GM23338 (cell line): ENCODE results near the gene ZNF565. TPM values are rescaled to one million over a fixed set of nuclear protein-coding genes. Genes with fewer than 3 reads are reported as not detected.
A peak's percentile ranks its signal among the peaks of the same experiment; 100 is the strongest.

Experiments
- ATAC-seq: fragments of 200-7000 bp; cut with Tn5 transposase; 3 replicates; pipeline ENCODE4 v1.9.1; 2020
- DNase-seq: peaks from one replicate; pipeline ENCODE4 v3.0.0-alpha.2; 2015; ENCODE audit warnings: low spot score
- H2AFZ ChIP-seq: fragments of 200-600 bp; sonication (generic); 2 replicates; pipeline ENCODE4 v1.8.0; 2016; ENCODE audit warnings: antibody characterized with exemption, mild to moderate bottlenecking, moderate library complexity
- H3F3A ChIP-seq: fragments of 200-600 bp; sonication (generic); replicated peaks from 2 replicates; pipeline ENCODE4 v1.8.0; 2017; ENCODE audit warnings: antibody characterized with exemption, mixed run types, low read depth
- H3K27ac ChIP-seq: fragments of 200-600 bp; sonication (generic); 2 replicates; pipeline ENCODE4 v1.6.1; 2016; ENCODE audit warnings: low read depth
- H3K27me3 ChIP-seq: fragments of 200-600 bp; sonication (generic); 2 replicates; pipeline ENCODE4 v1.8.0; 2016; ENCODE audit warnings: mild to moderate bottlenecking, mixed run types, moderate library complexity; ENCODE audit not compliant: insufficient read depth
- H3K36me3 ChIP-seq: fragments of 200-600 bp; sonication (generic); 2 replicates; pipeline ENCODE4 v1.8.0; 2016; ENCODE audit warnings: mild to moderate bottlenecking; ENCODE audit not compliant: insufficient read depth
- H3K4me1 ChIP-seq: fragments of 200-600 bp; sonication (generic); 2 replicates; pipeline ENCODE4 v1.8.0; 2016; ENCODE audit warnings: mild to moderate bottlenecking, moderate library complexity; ENCODE audit not compliant: insufficient read depth
- H3K4me2 ChIP-seq: fragments of 200-600 bp; sonication (generic); 2 replicates; pipeline ENCODE4 v1.7.1; 2017; ENCODE audit warnings: mixed run types
- H3K4me3 ChIP-seq: fragments of 200-600 bp; sonication (generic); 2 replicates; pipeline ENCODE4 v1.6.1; 2016; ENCODE audit warnings: mixed run types
- H3K79me2 ChIP-seq: fragments of 200-600 bp; sonication (generic); replicated peaks from 2 replicates; pipeline ENCODE4 v1.8.0; 2017; ENCODE audit warnings: mild to moderate bottlenecking; ENCODE audit not compliant: insufficient read depth
- H3K9me2 ChIP-seq: fragments of 200-600 bp; sonication (generic); 2 replicates; pipeline ENCODE4 v1.8.0; 2017; ENCODE audit not compliant: insufficient read depth
- H4K20me1 ChIP-seq: fragments of 200-600 bp; sonication (generic); replicated peaks from 2 replicates; pipeline ENCODE4 v1.8.0; 2017; ENCODE audit warnings: mild to moderate bottlenecking; ENCODE audit not compliant: insufficient read depth
- H3K27ac Mint-ChIP-seq: 2 replicates; pipeline ENCODE4 v1.8.0; 2020; ENCODE audit warnings: inconsistent platforms, mild to moderate bottlenecking, moderate library complexity, mixed read lengths
- H3K27me3 Mint-ChIP-seq: 3 replicates; pipeline ENCODE4 v1.8.0; 2022; ENCODE audit warnings: low read depth, mild to moderate bottlenecking, moderate library complexity, mixed read lengths, inconsistent platforms; ENCODE audit not compliant: insufficient read depth, poor library complexity
- H3K36me3 Mint-ChIP-seq: 3 replicates; pipeline ENCODE4 v1.8.0; 2021; ENCODE audit warnings: low read depth, mild to moderate bottlenecking, inconsistent platforms, moderate library complexity, mixed read lengths
- H3K4me1 Mint-ChIP-seq: 3 replicates; pipeline ENCODE4 v1.8.0; 2020; ENCODE audit warnings: mild to moderate bottlenecking, inconsistent platforms, mixed read lengths
- H3K4me3 Mint-ChIP-seq: 3 replicates; pipeline ENCODE4 v1.8.0; 2021; ENCODE audit warnings: moderate library complexity, mild to moderate bottlenecking, inconsistent platforms, mixed read lengths
- H3K9me3 Mint-ChIP-seq: 3 replicates; pipeline ENCODE4 v1.8.0; 2020; ENCODE audit warnings: moderate library complexity, mild to moderate bottlenecking, inconsistent platforms, mixed read lengths
- CREB1 ChIP-seq: fragments of 250-450 bp; sonication (Bioruptor Pico); IDR thresholded peaks from 2 replicates; pipeline ENCODE4 v1.5.0; 2020; ENCODE audit warnings: low read depth, mild to moderate bottlenecking, moderate library complexity
- ETS1 ChIP-seq: IDR thresholded peaks from 2 replicates; pipeline ENCODE4 v1.6.1; 2016; ENCODE audit warnings: antibody characterized with exemption
- EZH2 ChIP-seq: fragments of 200-600 bp; sonication (generic); IDR thresholded peaks from one replicate; pipeline ENCODE4 v1.8.0; 2017; ENCODE audit warnings: antibody characterized with exemption, mild to moderate bottlenecking, low read depth; ENCODE audit not compliant: unreplicated experiment
- EZH2phosphoT487 ChIP-seq: fragments of 200-600 bp; sonication (generic); IDR thresholded peaks from one replicate; pipeline ENCODE4 v1.8.1; 2018; ENCODE audit warnings: antibody characterized with exemption; ENCODE audit not compliant: unreplicated experiment
- JUNB ChIP-seq: IDR thresholded peaks from one replicate; pipeline ENCODE4 v1.6.1; 2016; ENCODE audit warnings: antibody characterized with exemption; ENCODE audit not compliant: unreplicated experiment
- NANOG ChIP-seq: IDR thresholded peaks from 2 replicates; pipeline ENCODE4 v1.6.1; 2016; ENCODE audit warnings: antibody characterized with exemption, borderline replicate concordance
- POLR2AphosphoS5 ChIP-seq: IDR thresholded peaks from 2 replicates; pipeline ENCODE4 v1.6.1; 2016; ENCODE audit warnings: antibody characterized with exemption, low read depth
- STAT1 ChIP-seq: IDR thresholded peaks from one replicate; pipeline ENCODE4 v1.6.1; 2016; ENCODE audit warnings: antibody characterized with exemption; ENCODE audit not compliant: unreplicated experiment
- ZNF114 ChIP-seq: fragments of 250-450 bp; sonication (Bioruptor Pico); IDR thresholded peaks from 2 replicates; pipeline ENCODE4 v1.5.0; 2020; ENCODE audit warnings: mild to moderate bottlenecking, moderate library complexity
- ZNF331 ChIP-seq: fragments of 250-450 bp; sonication (Bioruptor Pico); IDR thresholded peaks from 2 replicates; pipeline ENCODE4 v1.5.0; 2020; ENCODE audit warnings: low read depth, mild to moderate bottlenecking, moderate library complexity
- ZNF462 ChIP-seq: fragments of 250-450 bp; sonication (Bioruptor Pico); IDR thresholded peaks from 2 replicates; pipeline ENCODE4 v1.5.0; 2020; ENCODE audit warnings: mild to moderate bottlenecking, moderate library complexity
- polyA plus RNA-seq: library from polyadenylated mRNA; unstranded; fragments of >200 nt; fragmentation: Nextera tagmentation; extraction: Ambion mirVana; gene quantifications from 2 replicates; pipeline ENCODE4 v1.2.1, GENCODE V29; 2016
- total RNA-seq: library from RNA; depleted of rRNA; stranded (reverse); fragments of >200 nt; shearing (Covaris generic); gene quantifications from 2 replicates; pipeline ENCODE4 v1.2.3, GENCODE V29; 2014
- TF ChIP-seq, protein P1 (sequence below): IDR thresholded peaks from one replicate; pipeline ENCODE4 v1.6.1; 2018; ENCODE audit warnings: antibody characterized with exemption; ENCODE audit not compliant: unreplicated experiment
- TF ChIP-seq, protein P2 (sequence below), 2 experiments: fragments of 200-600 bp in 1 of 2; sonication (generic) in 1 of 2; conservative IDR thresholded peaks; 2 replicates each; pipeline versions ENCODE4 v1.5.1 to v1.6.1; 2016 to 2017; ENCODE audit warnings: antibody characterized with exemption in 2 of 2, low read depth in 2 of 2, mild to moderate bottlenecking in 2 of 2, moderate library complexity in 1 of 2

Gene ZNF565
- total and polyA plus RNA-seq, 2 experiments from 2014 or later, result 2.4 to 3.2 TPM

GRCh38 chr19:36169084-36169760 lies 45.2 kb downstream of the ZNF565 start:
- H3K4me2 ChIP-seq, result no peak overlapping the region
- peaks cover 11% of the 10 kb centered on the region; the same call in 1 of the 2 replicates for H3F3A ChIP-seq
- DNase-seq, result peak; percentile 11
- Mint-ChIP-seq H3K27ac (no peak overlapping the region), H3K36me3 (no peaks in the 10 kb centered on the region), H3K4me3 (no peak overlapping the region), H3K27me3 (peaks cover 12% of the 10 kb centered on the region), H3K4me1 (0 out of 3 replicates have a peak, but pooled peaks cover 3% of the 10 kb centered on the region), H3K9me3 (no peaks in the 10 kb centered on the region)
- H3K79me2 ChIP-seq, result no peaks in the 10 kb centered on the region
- no peak overlapping the region; the same call in 1 of the 2 replicates for H3K27ac ChIP-seq
- no peaks in the 10 kb centered on the region for H3K9me2 ChIP-seq
- no peaks in the 10 kb centered on the region for H3K4me1 ChIP-seq
- no peaks in the 10 kb centered on the region for H3K36me3 ChIP-seq
- no peaks in the 10 kb centered on the region for H4K20me1 ChIP-seq
- H3K27me3 ChIP-seq, result no peaks in the 10 kb centered on the region
- TF ChIP-seq NANOG (no peak), ETS1 (no peak), POLR2AphosphoS5 (no peak), ZNF331 (CRISPR knock-in tag) (no peak), JUNB (no peak), CREB1 (CRISPR knock-in tag) (no peak), EZH2 (no peak), STAT1 (no peak), ZNF114 (CRISPR knock-in tag) (no peak), EZH2phosphoT487 (no peak), ZNF462 (CRISPR knock-in tag) (no peak)
- TF ChIP-seq, protein P1, sequence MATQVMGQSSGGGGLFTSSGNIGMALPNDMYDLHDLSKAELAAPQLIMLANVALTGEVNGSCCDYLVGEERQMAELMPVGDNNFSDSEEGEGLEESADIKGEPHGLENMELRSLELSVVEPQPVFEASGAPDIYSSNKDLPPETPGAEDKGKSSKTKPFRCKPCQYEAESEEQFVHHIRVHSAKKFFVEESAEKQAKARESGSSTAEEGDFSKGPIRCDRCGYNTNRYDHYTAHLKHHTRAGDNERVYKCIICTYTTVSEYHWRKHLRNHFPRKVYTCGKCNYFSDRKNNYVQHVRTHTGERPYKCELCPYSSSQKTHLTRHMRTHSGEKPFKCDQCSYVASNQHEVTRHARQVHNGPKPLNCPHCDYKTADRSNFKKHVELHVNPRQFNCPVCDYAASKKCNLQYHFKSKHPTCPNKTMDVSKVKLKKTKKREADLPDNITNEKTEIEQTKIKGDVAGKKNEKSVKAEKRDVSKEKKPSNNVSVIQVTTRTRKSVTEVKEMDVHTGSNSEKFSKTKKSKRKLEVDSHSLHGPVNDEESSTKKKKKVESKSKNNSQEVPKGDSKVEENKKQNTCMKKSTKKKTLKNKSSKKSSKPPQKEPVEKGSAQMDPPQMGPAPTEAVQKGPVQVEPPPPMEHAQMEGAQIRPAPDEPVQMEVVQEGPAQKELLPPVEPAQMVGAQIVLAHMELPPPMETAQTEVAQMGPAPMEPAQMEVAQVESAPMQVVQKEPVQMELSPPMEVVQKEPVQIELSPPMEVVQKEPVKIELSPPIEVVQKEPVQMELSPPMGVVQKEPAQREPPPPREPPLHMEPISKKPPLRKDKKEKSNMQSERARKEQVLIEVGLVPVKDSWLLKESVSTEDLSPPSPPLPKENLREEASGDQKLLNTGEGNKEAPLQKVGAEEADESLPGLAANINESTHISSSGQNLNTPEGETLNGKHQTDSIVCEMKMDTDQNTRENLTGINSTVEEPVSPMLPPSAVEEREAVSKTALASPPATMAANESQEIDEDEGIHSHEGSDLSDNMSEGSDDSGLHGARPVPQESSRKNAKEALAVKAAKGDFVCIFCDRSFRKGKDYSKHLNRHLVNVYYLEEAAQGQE, result no peak
- TF ChIP-seq, protein P2, sequence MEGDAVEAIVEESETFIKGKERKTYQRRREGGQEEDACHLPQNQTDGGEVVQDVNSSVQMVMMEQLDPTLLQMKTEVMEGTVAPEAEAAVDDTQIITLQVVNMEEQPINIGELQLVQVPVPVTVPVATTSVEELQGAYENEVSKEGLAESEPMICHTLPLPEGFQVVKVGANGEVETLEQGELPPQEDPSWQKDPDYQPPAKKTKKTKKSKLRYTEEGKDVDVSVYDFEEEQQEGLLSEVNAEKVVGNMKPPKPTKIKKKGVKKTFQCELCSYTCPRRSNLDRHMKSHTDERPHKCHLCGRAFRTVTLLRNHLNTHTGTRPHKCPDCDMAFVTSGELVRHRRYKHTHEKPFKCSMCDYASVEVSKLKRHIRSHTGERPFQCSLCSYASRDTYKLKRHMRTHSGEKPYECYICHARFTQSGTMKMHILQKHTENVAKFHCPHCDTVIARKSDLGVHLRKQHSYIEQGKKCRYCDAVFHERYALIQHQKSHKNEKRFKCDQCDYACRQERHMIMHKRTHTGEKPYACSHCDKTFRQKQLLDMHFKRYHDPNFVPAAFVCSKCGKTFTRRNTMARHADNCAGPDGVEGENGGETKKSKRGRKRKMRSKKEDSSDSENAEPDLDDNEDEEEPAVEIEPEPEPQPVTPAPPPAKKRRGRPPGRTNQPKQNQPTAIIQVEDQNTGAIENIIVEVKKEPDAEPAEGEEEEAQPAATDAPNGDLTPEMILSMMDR (conservative IDR thresholded peaks at IDR 0.05; ENCODE audit: low read depth in 2 of 2), result no peak
- no peak overlapping the region for H3K4me3 ChIP-seq
- H2AFZ ChIP-seq, result no peak overlapping the region
- no peak for ATAC-seq
